Stimulated activated CD8-positive, alpha-beta memory T cell treated with anti-CD3 and anti-CD28 coated beads, Interleukin-4, amount 100 ng/mL, for 24 hours (primary cell): ENCODE results near the gene TMTC1.
"Not testable (repeated sequence)": the region's sequence is repeated elsewhere in the genome, so short reads cannot be mapped to it uniquely, and the experiment has no call there.

Experiments used
- DNase-seq: peaks from one replicate; pipeline ENCODE4 v3.0.0-alpha.2; 2020; ENCODE audit warnings: low read depth

TMTC1 gene

DNA sequence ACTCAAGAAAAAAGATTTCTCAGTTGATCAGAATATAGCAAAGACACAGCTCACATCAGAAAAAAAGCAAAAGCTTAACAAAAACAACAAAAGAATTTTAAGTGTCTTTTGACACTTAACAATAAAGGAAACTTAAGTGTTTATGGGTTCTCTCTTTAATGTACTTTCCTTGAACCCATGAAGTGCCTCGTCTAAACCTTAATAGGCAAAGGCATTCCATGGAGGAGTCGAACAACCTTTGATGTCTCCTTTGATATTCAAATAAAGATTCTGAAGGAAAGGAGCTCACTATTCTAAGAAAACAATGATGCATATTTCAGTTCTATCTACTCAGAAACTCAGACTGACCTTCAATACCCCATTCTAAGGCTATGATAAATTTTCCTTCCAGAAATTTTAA is 116.7 kb downstream of the TMTC1 start:
- DNase-seq = no peak

DNA sequence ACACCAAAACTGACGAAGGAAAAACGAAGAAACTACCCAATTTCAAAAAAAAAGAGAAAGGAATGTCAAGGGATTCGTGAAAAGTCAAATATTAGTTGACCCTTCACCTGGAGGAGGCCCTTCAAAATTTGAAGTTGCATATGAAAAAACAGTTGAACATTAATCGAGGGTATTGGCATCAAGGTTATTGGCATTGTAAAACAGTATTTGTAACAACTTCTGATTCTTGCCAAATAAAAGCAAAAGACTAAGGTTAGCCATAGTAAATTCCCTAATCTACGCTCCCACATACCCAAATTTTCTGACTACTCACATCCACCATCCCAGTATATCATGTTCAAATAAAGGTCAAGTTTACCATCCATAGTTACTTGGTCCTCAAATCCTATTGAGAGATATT is 118.6 kb downstream of the TMTC1 start:
- DNase-seq = no peak

DNA sequence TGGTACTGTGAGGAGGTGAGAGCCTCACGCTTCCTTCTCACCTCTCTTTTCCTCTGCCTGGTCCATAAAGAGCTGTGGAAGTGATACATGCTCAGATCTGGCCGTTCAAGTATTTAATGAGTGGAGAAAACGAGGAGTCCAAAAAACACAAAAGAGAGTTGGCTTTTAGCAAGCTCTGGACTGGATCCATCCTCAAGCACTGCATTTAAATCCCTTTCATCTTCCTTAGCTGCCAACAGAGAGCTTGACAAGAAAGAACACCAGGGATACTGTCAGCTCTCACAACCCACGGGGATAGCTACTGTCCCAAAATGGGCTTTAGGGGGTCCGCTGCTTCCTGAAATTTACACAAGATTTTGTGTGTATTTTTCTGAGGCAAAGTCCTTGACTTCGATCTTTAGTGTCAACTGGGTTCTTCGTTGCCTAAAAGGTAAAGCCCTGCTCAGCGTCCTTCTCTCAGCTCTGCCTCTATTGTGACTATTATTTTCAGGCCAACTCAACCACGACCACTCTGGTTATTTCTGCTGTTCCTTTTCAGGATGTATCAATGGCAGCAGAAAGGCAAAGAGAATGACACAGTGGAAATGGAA is 120.9 kb downstream of the TMTC1 start:
- DNase-seq = no peak

DNA sequence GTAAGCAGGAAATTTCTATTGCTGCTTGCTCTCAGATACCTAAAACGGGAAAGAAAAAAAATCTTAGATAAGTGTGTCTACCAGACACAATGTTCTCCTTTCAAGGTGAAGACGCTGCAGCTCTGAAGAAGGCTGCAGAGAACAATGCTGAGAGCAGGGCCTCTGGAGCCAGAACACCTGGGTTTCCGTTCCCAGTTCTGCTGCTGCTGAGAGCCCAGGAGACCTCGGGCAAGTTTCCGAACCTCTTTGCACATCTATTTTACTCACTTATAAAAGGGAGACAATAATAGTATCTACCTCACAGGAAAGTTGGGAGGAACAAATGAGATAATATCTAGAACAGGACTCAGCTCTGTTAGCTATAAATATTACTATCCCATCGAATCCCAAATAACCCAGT is 122.9 kb downstream of the TMTC1 start:
- no peak for DNase-seq

DNA sequence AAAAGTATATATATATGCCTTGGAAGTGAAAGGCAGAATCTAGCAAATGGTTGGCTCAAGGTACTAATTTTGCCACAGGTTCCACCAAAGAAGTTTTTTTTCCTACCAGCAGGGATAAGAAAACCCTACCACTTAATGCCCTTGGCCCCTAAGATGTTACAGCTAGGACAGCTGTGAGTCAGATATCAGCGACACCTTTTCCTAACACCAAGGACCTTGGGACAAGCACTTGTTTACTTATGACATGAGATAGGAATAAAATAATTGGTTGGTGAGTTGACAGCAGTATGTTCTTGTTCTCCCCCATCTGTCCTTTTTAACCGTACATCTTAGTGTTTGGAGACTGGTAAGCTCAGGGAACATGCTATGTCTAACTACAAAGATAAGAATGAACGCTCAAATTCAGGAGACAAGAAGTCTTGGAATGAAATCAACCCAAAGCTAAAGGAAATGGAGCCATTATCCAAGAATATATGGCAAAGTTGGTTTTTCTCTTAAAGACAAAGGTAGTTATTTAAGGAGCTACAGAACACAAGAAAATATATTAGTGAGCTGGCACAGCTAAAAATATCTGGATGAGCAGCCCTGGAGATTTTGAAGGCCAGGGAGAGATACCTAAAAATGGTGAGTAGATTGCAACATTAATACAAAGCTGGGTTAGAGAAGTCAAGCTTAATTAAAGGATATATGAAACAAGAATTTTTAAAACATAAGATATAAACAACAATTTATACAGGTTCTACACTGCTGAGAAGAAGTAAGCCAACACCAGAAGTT is 126.8 kb downstream of the TMTC1 start:
- DNase-seq = no peak

DNA sequence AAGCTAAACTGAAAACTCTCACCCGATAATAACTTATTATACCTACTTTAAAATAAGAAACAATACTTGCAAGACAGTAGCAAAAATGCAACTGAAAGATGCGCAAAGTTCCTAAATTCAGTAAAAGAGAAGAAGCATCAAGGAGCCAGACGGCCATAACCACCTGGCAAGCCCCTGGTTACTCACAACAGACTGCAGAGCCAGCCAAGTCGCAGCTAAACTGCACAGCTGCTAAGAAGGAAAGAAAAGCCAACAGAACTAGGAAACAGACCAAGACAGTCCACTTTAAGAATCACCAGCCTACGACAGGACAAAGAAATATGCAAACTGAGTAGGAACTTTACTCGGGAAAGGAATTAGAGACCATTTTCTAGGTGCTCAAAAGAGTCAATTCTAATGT is 127.9 kb downstream of the TMTC1 start:
- DNase-seq = no peak

DNA sequence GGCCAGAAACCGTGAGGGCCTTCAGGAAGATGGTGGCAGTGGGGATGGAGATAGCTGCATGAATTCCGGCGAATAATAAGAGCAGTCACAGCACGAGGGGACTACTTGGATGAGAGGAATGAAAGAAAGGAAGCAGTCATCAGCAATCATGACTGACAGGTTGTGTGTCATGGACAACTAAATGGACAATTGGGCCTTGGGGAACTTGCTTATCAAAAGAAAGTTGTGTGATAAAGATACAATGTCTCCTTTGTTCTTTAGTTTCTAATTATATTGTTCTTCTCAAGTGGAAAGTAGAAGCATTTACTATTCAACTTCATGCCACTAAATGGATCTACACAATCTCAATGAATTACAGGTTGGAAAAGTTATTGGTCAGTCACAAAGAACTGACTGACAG is 130.5 kb downstream of the TMTC1 start:
- DNase-seq = no peak

DNA sequence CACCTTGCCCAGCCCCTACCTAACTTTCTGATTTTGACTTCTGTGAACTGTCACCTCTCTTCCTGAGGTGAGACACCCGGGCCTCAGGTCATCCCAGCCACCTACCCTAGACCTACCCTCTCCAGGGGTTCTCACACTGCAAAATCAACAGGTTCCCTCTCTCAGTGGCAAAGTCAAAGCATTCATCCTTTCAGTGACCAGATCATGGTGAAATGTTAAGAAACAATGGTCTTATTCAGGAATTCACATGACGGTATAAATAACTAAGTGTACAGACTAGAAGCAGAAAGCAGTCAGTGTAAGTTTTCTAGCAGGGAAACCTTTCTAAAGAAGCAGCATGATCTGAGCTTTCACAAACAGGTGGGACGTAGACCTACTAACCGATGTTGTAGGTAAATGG is 133.4 kb downstream of the TMTC1 start:
- no peak for DNase-seq

DNA sequence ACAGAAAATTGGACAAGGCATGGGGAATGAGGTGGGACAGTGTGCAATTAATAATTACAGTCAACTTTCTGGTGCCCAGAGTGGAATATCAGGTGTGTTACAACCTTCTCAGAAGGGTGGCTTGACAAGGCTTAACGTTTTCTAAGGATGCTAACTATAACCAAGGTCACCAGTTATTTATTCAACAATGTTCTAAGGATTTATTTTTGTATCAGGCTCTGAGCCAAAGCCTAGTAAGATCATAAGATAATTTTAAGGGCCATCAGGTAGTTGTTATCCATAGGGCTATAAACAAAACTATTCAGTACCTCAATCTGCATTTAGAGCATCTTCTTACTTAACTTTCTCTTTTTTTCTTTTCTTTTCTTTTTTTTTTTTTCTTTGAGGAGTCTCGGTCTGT is 134.0 kb downstream of the TMTC1 start:
- no peak for DNase-seq

DNA sequence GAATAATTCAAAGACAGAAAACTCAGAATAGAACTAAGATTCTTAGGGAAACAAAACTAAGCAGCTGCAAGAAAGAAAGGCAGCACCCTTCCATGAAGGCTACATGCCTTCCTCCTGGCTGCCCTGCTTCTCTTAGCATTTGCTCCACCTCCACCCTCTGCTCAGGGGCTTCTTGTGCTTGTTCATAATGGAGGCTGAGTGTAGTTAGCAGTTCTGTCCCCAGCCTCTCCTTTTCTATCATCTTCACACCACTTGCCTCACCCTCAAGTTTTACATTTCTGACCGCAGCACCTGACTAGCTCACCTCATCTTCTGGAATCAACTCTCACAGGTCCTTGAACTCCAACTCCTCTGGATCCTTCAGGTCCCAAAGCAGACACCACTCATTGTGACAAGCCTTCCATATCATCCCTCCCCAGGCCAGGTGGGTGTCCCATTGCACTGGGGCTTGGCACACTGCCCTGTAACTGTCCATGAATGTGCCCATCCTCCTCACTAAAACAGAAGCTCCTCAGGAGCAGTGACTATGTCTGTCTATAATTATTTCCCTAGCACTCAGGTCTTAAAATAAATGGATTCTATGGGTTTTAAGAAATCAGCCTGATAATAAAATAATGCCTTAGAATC is 139.1 kb downstream of the TMTC1 start:
- DNase-seq = no peak

DNA sequence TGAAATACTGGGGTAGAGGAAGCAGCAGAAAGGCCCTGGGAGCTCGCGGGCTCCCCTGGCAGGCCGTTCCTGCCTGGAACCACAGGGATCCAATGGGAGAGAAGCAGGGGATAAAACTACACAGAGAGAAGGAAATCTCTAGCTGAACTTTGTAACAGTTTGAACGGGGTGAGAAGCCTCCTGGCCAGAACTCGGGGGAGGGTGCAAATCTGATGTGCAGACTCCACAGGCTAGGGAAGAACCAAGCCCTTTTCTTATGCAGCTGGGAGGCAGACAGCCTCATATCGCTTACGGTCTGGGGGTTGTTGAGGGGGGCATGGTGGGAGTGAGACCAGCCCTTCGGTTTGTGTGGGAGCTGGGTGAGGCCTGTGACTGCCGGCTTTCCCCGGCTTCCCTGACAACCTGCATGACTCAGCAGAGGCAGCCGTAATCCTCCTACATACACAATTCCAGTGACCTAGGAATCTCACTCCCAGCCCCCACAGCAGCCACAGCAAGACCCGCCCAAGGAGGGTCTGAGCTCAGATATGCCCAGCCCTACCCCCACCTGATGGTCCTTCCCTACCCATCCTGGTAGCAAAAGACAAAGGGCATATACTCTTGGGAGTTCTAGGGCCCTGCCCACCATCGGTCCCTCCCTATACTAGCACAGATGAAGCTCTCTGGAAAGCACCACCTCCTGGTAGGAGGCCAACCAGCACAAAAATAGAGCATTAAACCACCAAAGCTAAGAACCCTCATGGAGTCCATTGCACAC is 143.0 kb downstream of the TMTC1 start:
- no peak for DNase-seq

DNA sequence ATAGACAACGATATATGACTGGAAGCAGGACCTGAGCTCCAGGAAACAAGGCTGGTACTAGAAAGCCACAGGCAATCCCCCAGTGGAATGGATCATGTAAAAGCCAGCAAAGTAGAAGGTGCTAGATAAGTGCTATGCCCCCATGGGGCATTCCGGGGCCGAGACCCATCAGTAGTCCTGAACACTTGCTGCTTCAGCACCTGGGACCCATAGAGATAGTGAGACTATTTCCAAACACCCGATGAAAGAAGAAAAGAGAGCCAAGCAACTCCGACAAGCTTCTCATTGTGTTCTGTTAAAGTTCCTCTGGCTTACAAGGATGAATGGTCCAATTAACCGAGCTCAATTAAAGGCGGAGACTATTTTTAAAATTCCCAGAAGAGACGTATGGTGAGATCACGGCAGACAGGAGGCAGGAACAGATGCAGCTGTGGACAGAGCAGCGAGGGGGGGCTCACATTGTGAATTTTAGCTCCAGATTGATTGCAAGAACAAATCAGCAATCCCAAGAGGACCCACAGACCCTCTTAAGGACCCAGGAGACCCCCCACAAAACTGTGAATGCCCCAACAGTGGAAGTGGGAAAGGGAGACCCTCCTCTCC is 143.7 kb downstream of the TMTC1 start:
- DNase-seq = no peak

DNA sequence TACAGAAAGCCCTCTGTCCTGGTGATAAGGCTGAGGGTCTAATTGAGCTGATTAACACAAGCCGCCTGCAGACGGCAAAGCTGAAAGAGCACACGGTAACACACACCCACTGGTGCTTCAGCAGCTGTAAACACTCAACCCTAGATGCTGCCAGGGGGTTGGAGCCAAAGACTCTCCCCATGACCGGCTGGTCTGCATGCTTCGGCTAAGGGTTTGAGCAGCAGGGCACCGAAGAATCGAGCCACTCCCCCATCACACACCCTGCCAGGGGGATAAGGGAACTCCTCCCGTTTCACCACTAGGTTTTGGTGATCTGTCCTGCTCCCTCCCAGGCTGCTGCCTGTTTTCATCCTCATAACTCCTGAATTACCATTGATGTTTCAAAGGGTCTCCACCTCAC is 145.2 kb downstream of the TMTC1 start:
- DNase-seq = no peak

DNA sequence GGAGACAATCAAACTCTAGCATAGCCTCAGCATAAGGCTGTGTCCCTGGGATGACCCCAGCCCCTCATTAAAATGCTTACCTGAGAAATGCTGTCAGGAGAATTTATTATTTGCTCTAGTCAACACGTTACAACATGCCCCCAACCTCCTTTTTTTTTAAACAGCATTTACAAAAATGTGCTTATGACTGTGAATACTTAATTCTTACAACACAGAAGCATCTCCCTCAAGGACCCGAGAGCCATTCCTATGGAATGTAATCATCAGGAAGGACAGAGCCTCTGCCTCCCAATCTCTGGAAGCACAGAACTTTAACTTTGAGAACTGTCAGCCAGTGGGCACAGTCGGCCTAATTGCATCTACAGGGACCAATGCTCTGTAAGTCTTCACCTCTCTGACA is 149.7 kb downstream of the TMTC1 start:
- DNase-seq = no peak

DNA sequence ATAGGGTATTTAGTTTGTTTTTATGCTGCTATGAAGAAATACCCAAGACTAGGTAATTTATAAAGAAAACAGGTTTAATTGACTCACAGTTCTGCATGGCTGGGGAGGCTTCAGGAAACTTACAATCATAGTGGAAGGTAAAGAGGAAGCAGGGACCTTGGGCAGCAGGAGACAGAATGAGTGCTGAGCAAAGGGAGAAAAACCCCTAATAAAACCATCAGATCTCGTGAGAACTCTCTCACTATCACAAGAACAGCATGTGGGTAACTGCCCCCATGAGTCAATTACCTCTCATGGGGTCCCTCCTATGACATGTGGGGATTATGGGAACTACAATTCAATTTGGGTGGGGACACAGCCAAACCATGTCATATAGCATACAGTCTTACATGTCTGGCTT is 153.6 kb downstream of the TMTC1 start:
- DNase-seq = not testable (repeated sequence)

DNA sequence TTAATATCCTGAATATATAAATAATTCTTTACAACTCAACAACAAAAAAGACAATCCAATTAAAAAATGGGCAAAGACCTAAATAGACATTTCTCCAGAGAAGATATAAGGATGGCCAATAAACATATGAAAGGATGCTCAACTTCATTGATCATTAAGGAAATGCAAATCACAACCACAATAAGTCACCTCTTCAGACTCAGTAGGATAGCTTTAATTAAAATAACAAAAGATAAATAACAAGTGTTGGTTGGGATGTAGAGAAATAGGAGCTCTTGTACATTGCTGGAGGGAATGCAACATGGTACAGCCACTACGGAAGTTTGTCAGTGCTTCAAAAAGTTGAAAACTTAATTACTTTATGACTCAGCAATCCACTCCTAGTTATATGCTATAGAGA is 156.5 kb downstream of the TMTC1 start:
- no peak for DNase-seq

DNA sequence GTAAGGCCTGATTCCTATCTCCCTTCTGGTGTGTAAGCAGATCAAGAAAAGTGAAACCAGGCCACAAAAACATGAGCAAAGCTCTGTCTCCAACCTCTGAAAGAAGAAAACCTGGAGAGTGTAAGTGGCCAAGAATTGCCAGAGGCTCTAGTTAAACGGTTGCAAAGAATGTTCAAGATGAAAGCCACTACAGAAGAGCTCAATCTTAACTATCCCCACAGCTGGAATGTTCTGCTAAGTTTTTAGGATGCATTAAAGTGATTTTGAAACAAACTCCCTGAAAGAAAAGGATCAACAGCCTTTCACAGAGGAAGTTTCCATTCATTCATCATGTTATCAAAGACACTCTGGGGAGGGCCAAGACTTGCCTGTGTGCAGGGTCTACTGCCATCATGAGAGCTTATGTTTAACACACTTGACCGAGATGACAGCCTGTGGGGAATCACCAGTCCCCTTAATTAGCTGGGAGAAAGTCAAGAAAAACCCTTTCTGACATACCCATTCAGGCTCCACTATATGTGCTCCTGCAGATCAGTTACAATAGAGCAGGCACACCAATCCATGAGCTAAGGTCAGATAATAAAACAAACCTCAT is 158.3 kb downstream of the TMTC1 start:
- DNase-seq = no peak

DNA sequence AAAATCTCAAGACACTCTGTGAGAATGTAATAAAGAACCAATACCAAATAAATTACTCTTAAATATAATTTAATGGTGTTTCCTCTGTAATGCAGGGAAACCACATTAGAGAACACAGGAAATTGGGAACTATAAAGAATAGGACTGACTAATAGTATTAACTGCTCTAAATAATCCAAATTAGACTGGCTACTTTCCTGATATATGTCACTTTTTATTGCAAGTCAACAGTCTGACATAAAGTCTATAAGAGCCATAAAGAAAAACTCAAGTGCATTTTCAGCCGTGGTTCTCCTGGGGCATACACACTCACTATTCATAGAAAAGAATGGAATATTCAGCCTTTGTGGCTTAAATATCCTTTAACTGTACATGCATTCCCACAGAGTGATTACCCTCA is 161.5 kb downstream of the TMTC1 start:
- no peak for DNase-seq

DNA sequence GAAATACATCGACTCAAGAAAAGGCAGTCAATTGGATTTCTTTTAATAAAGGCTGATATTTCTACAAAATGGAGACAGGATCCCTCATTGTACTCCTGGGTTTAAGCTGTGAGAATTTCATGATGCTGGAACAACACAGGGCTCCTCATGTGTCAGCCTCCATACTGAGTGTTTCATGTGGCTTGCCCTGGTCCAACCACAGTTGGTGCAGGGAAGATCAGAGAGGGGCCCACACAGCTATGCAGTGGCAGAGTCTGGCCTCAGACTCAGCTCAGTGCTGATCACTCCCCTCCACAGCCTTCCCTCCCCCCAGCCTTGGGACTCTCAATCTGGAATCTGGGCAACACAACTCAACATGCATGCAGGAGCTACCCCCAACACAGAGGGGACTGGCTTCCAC is 163.7 kb downstream of the TMTC1 start:
- DNase-seq = no peak

DNA sequence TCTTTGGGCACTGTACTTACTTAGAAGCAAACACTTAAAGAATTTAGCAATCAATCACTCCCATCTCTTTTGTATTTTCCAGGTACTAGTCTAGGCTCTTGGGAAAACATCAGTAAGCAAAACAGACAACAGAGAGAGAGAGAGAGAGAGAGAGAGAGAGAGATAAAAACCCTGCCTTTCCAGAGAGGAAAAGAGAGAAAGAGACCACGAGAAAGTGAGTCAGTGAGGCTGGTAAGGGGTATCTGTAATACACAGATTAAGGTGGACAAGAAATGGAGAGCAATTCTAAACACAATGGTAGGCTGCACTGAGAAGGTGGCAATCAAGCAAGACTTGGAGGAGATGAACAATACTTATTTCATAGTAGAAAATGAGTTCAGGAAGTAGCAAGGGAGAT is 166.3 kb downstream of the TMTC1 start:
- DNase-seq = no peak

DNA sequence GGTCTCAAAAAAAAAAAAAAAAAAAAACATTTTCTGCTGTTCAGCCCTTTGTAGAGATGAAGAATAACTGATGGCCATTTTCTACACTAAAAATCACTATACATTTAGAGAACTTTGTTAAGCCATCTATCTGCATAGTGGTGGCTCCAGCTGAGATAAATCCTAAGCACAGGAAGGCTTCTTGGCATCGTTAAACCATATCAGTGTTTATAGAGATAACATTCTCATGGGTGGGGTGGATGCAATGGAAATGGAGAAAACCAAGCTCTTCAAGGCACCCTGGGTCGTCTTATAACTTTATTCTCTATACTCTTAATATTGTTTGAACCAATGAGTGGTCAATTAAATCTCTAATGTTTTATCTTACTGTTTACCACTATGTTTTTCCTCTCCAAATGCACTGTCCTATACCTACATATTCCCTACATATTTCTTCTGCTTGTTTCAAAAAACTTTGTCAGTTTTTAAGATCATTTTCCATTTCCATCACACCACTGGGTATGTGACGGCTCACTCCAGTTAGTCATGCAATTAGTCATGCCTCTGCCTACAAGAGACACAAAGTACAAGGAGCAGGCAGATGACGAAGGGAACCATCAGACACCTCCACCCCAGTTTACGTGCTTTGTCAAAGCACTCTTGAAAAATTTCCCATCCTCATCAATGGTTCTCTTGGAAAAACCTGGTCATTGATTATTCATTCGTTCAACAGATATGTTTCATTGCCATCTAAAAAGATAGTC is 166.9 kb downstream of the TMTC1 start:
- DNase-seq = no peak
